H9 (cell line): ENCODE results near the gene P2RY12. TPM values are rescaled to one million over a fixed set of nuclear protein-coding genes. Genes with fewer than 3 reads are reported as not detected.

Experiments used
- DNase-seq: peaks from one replicate; pipeline ENCODE4 v3.0.0-alpha.2; 2017
- H2AFZ ChIP-seq: one replicate; pipeline ENCODE4 v1.6.1; 2013; ENCODE audit warnings: mild to moderate bottlenecking, low read length, control low read depth, moderate library complexity
- H2AK5ac ChIP-seq: 2 replicates; pipeline ENCODE4 v1.6.1; 2013; ENCODE audit warnings: low read length, control low read depth, mixed read lengths; ENCODE audit not compliant: insufficient read length
- H2BK120ac ChIP-seq: one replicate; pipeline ENCODE4 v1.6.1; 2013; ENCODE audit warnings: low read depth, mild to moderate bottlenecking, low read length, control low read depth, inconsistent platforms; ENCODE audit not compliant: poor library complexity, severe bottlenecking
- H2BK12ac ChIP-seq: 2 replicates; pipeline ENCODE4 v1.6.1; 2013; ENCODE audit warnings: low read length, control low read depth, mixed read lengths, low read depth; ENCODE audit not compliant: insufficient read length
- H2BK15ac ChIP-seq: 2 replicates; pipeline ENCODE4 v1.6.1; 2013; ENCODE audit warnings: low read depth, low read length, control low read depth
- H2BK20ac ChIP-seq: one replicate; pipeline ENCODE4 v1.6.1; 2013; ENCODE audit warnings: low read depth, mild to moderate bottlenecking, low read length, control low read depth, inconsistent platforms; ENCODE audit not compliant: poor library complexity, severe bottlenecking
- H2BK5ac ChIP-seq: 2 replicates; pipeline ENCODE4 v1.6.1; 2013; ENCODE audit warnings: low read length, control low read depth, mixed read lengths; ENCODE audit not compliant: insufficient read length
- H3K14ac ChIP-seq: 2 replicates; pipeline ENCODE4 v1.6.1; 2013; ENCODE audit warnings: low read length, control low read depth; ENCODE audit not compliant: insufficient read depth
- H3K18ac ChIP-seq: 2 replicates; pipeline ENCODE4 v1.6.1; 2013; ENCODE audit warnings: low read depth, mild to moderate bottlenecking, mixed read lengths, low read length, control low read depth; ENCODE audit not compliant: insufficient read length
- H3K23ac ChIP-seq: 2 replicates; pipeline ENCODE4 v1.6.1; 2013; ENCODE audit warnings: low read length, control low read depth, mixed read lengths, low read depth; ENCODE audit not compliant: insufficient read length
- H3K23me2 ChIP-seq: 2 replicates; pipeline ENCODE4 v1.6.1; 2013; ENCODE audit warnings: low read depth, mild to moderate bottlenecking, mixed read lengths, low read length, control low read depth; ENCODE audit not compliant: insufficient read length, poor library complexity, severe bottlenecking
- H3K27ac ChIP-seq: 2 replicates; pipeline ENCODE4 v1.5.1; 2013; ENCODE audit warnings: low read length, control low read depth, mixed read lengths, low read depth; ENCODE audit not compliant: insufficient read length
- H3K27me3 ChIP-seq: 2 replicates; pipeline ENCODE4 v1.6.1; 2013; ENCODE audit warnings: low read length, control low read depth, inconsistent platforms; ENCODE audit not compliant: insufficient read depth
- H3K4ac ChIP-seq: 2 replicates; pipeline ENCODE4 v1.6.1; 2013; ENCODE audit warnings: low read depth, mild to moderate bottlenecking, control low read depth, inconsistent platforms, low read length, moderate library complexity
- H3K4me1 ChIP-seq: 2 replicates; pipeline ENCODE4 v1.6.1; 2013; ENCODE audit warnings: low read length, control low read depth, inconsistent platforms; ENCODE audit not compliant: insufficient read depth
- H3K4me2 ChIP-seq: 2 replicates; pipeline ENCODE4 v1.6.1; 2013; ENCODE audit warnings: low read length, control low read depth, mixed read lengths; ENCODE audit not compliant: insufficient read length, insufficient read depth
- H3K56ac ChIP-seq: 2 replicates; pipeline ENCODE4 v1.6.1; 2013; ENCODE audit warnings: low read depth, mild to moderate bottlenecking, mixed read lengths, low read length, control low read depth; ENCODE audit not compliant: insufficient read length
- H3K79me1 ChIP-seq: 2 replicates; pipeline ENCODE4 v1.6.1; 2013; ENCODE audit warnings: low read depth, mild to moderate bottlenecking, moderate library complexity, low read length, control low read depth, inconsistent platforms; ENCODE audit not compliant: insufficient read depth, poor library complexity, severe bottlenecking
- H3K79me2 ChIP-seq: 2 replicates; pipeline ENCODE4 v1.6.1; 2013; ENCODE audit warnings: low read length, control low read depth, inconsistent platforms; ENCODE audit not compliant: insufficient read depth
- H3K9ac ChIP-seq: 2 replicates; pipeline ENCODE4 v1.6.1; 2013; ENCODE audit warnings: low read length, control low read depth, mixed read lengths; ENCODE audit not compliant: insufficient read length; ENCODE audit errors: extremely low read depth
- H3K9me3 ChIP-seq: one replicate; pipeline ENCODE4 v1.6.1; 2013; ENCODE audit warnings: low read depth, low read length, inconsistent platforms; ENCODE audit not compliant: control insufficient read depth
- H3T11ph ChIP-seq: one replicate; pipeline ENCODE4 v1.6.1; 2013; ENCODE audit warnings: mild to moderate bottlenecking, low read length, control low read depth, inconsistent platforms
- H4K20me1 ChIP-seq: one replicate; pipeline ENCODE4 v1.6.1; 2013; ENCODE audit not compliant: control insufficient read depth, insufficient read length, insufficient read depth
- H4K5ac ChIP-seq: 2 replicates; pipeline ENCODE4 v1.6.1; 2013; ENCODE audit warnings: low read depth, mild to moderate bottlenecking, mixed read lengths, low read length, control low read depth; ENCODE audit not compliant: insufficient read length
- H4K8ac ChIP-seq: replicated peaks from 2 replicates; pipeline ENCODE4 v1.6.1; 2013; ENCODE audit warnings: low read length, control low read depth, mixed read lengths, low read depth; ENCODE audit not compliant: insufficient read length
- H4K91ac ChIP-seq: 2 replicates; pipeline ENCODE4 v1.6.1; 2013; ENCODE audit warnings: low read depth, mild to moderate bottlenecking, moderate library complexity, mixed read lengths, low read length, control low read depth; ENCODE audit not compliant: insufficient read length
- H3K27ac Mint-ChIP-seq, 3 experiments: 2 replicates in 2 of 3; 3 replicates in 1 of 3; pipeline ENCODE4 v1.8.0; 2020 to 2021; ENCODE audit warnings: mixed read lengths in 3 of 3, mild to moderate bottlenecking in 1 of 3, moderate library complexity in 1 of 3
- H3K27me3 Mint-ChIP-seq: 2 replicates; pipeline ENCODE4 v1.8.0; 2021; ENCODE audit warnings: low read depth, mild to moderate bottlenecking, moderate library complexity, mixed read lengths
- H3K36me3 Mint-ChIP-seq, 3 experiments: 2 replicates in 2 of 3; 3 replicates in 1 of 3; pipeline ENCODE4 v1.8.0; 2020 to 2021; ENCODE audit warnings: low read depth in 3 of 3, mixed read lengths in 3 of 3; ENCODE audit not compliant: insufficient read depth in 1 of 3
- H3K4me1 Mint-ChIP-seq, 2 experiments: 2 replicates each; pipeline ENCODE4 v1.8.0; 2020; ENCODE audit warnings: mixed read lengths in 2 of 2
- H3K4me3 Mint-ChIP-seq, 2 experiments: 2 replicates in 1 of 2; 3 replicates in 1 of 2; pipeline ENCODE4 v1.8.0; 2020 to 2021; ENCODE audit warnings: mild to moderate bottlenecking in 2 of 2, mixed read lengths in 2 of 2, moderate library complexity in 1 of 2
- H3K9me3 Mint-ChIP-seq, 2 experiments: 2 replicates in 1 of 2; 3 replicates in 1 of 2; pipeline ENCODE4 v1.8.0; 2020; ENCODE audit warnings: mild to moderate bottlenecking in 2 of 2, mixed read lengths in 2 of 2, moderate library complexity in 1 of 2
- CTCF ChIP-seq: fragments of 200-600 bp; sonication (generic); conservative IDR thresholded peaks from 3 replicates; pipeline ENCODE4 v1.8.0; 2021; ENCODE audit warnings: antibody characterized with exemption, mild to moderate bottlenecking
- WGBS: extraction: QIAGEN DNeasy Blood & Tissue Kit; methylation state at CpG from one replicate; pipeline ENCODE4 v1.1.7; 2013; ENCODE audit warnings: missing lambda C conversion rate, low lambda C conversion rate, mixed read lengths; ENCODE audit not compliant: insufficient read length; ENCODE audit errors: extremely low coverage; 5-methylcytosine and 5-hydroxymethylcytosine counted together
- total RNA-seq: library from RNA; stranded (reverse); gene quantifications from 2 replicates; pipeline ENCODE4 v1.2.1, GENCODE V29; 2021

Gene P2RY12
- total RNA-seq, 1 experiment from 2014 or later = not detected

- H3K4me3 Mint-ChIP-seq = no peak overlapping the region
Observed at GRCh38 chr3:151387432-151387831, 2.9 kb upstream of the P2RY12 start.

More at GRCh38 chr3:151387432-151387831, 2.9 kb upstream of the P2RY12 start:
- Histone ChIP-seq H3K27ac (no peak overlapping the region), H2AK5ac (no peak overlapping the region), H3K23me2 (no peaks in the 10 kb centered on the region), H3K14ac (no peak overlapping the region), H2BK15ac (no peak overlapping the region), H3K79me2 (no peaks in the 10 kb centered on the region), H2BK20ac (no peak overlapping the region), H3K9ac (no peak overlapping the region), H4K5ac (no peak overlapping the region), H3K79me1 (no peaks in the 10 kb centered on the region), H4K8ac (no peak overlapping the region), H3K56ac (no peak overlapping the region), H2BK5ac (no peak overlapping the region), H4K91ac (no peak overlapping the region), H3K4me1 (no peaks in the 10 kb centered on the region; the same call in 1 of the 2 replicates), H2BK120ac (no peak overlapping the region), H3K9me3 (no peaks in the 10 kb centered on the region), H3K18ac (no peak overlapping the region), H3K4ac (no peak overlapping the region), H3T11ph (no peak overlapping the region), H4K20me1 (no peaks in the 10 kb centered on the region), H3K27me3 (no peaks in the 10 kb centered on the region), H2AFZ (no peak overlapping the region), H2BK12ac (no peak overlapping the region), H3K4me2 (no peak overlapping the region), H3K23ac (no peak overlapping the region)
- no peaks in the 10 kb centered on the region for H3K9me3 Mint-ChIP-seq
- DNase-seq = no peak
- TF ChIP-seq CTCF = no peak
- H3K36me3 Mint-ChIP-seq = peaks cover 25 to 53% (median 32%) of the 10 kb centered on the region in 3 experiments
- no CpG with 5 or more reads among the region's 5 CpGs for WGBS
- no peak overlapping the region; a peak in 1 of 7 replicates for H3K27ac Mint-ChIP-seq
- peaks cover 5 to 10% of the 10 kb centered on the region in 2 experiments for H3K4me1 Mint-ChIP-seq
- no peaks in the 10 kb centered on the region for H3K27me3 Mint-ChIP-seq
